Measurements from ENCODE around the gene SP9. TPM values are rescaled to one million over a fixed set of nuclear protein-coding genes. Genes with fewer than 3 reads are reported as not detected.

Gene SP9
- not detected for total RNA-seq

DNA sequence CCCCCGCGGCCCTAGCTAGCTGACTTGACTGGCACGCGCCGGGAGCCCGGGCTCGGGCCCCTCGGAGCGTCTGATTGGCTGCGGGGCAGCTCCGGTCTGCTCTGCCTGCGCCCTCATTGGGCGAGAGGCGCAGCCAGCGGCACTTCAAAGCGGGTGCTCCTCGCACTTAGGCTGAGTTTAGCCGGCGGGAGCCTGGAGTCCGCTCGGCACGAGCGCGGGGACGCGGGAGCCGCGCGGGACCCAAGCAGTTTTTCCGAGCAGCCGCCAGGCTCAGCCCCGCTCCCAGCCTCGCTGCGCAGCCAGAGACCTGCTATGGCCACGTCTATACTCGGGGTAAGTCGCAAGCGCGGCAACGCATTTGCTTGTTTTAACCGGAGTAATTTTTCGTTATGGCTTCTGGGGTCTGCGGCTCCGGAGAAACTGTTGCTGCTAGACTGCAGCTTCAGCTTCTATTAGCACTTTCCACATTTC is at the start of gene SP9:
Gene SP9 (plus strand): TSS at position 174 of the 471 bp plus-strand sequence. CDS start 139 bp downstream, at position 313.
- Mint-ChIP-seq H3K27ac (no peak within 1 kb of the TSS), H3K4me1 (peaks cover 37% of the 10 kb centered on the region)

DNA sequence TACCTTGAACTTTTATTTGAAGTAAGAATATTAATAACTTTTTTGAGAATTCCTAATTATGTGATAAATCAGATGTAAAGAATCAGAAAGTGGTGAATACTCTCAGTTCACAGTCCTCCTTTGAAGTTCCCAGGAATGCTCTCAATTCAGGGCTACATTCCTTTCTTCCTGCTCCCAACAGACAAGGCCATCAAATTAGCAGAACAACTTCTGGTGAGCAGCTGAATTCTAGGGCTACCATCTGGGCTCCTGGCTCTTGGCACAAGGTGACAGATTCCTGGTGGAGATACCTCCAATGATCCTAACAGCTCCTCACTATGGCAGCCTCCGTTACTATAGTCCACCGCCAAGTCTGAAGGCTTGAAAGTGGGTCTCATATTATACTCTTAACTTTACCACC is 48.6 kb upstream of the SP9 start:
- peaks cover 25% of the 10 kb centered on the region for H3K27me3 Mint-ChIP-seq
- H3K4me1 Mint-ChIP-seq, result no peaks in the 10 kb centered on the region
- peaks cover 4% of the 10 kb centered on the region for H3K9me3 Mint-ChIP-seq
- H3K27ac Mint-ChIP-seq, result no peak overlapping the region
- H3K4me3 Mint-ChIP-seq, result no peak overlapping the region
- no peak for DNase-seq
- H3K36me3 Mint-ChIP-seq, result no peaks in the 10 kb centered on the region

More for the DNA sequence above, at the start of gene SP9:
- DNase-seq, result peak; percentile 56
- Mint-ChIP-seq H3K4me3 (peak within 1 kb of the TSS; percentile 59), H3K9me3 (no peaks in the 10 kb centered on the region), H3K27me3 (peaks cover 87% of the 10 kb centered on the region), H3K36me3 (no peaks in the 10 kb centered on the region)

DNA sequence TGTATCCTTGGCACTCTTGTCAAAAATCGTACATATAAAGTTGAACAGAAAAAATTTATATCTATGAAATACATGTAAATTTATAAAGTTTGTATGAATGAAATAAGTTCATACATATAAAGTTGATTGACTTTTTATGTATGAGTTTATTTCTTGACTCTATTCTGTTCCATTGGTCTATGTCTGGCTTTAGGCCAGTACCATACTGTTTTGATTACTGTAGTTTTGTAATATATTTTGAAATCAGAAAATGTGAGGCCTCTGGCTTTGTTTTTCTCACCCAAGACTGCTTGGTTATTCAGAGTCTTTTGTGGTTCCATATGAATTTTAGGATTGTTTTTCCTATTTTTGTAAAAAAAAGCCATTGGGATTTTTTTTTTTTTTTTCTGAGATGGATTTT is 41.8 kb upstream of the SP9 start:
- Mint-ChIP-seq H3K27me3 (peaks cover 8% of the 10 kb centered on the region), H3K9me3 (peaks cover 8% of the 10 kb centered on the region)

DNA sequence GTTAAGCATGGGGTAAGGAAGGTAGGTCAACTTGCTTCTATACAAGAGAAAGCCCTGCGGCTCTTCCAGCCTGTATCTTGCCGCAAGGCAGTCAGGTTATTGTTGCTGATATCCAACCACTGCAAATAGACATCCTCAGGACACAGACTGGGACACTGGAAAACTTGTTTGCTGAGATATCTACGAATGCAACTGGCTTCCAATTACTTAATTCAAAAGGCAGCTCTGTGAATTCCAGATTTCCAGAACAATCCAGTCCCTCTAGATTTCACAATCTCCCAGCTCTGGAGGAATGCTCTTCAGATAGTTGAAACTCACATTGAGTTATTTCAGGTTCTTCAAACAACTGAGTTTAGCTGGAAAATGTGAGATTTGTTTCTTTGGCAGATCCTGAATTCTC is 34.6 kb upstream of the SP9 start:
- Mint-ChIP-seq H3K27ac (no peak overlapping the region), H3K9me3 (no peaks in the 10 kb centered on the region), H3K27me3 (peaks cover 15% of the 10 kb centered on the region), H3K4me3 (no peak overlapping the region), H3K4me1 (no peaks in the 10 kb centered on the region), H3K36me3 (no peaks in the 10 kb centered on the region)
- no peak for DNase-seq

More for the DNA sequence above, 41.8 kb upstream of the SP9 start:
- H3K4me1 Mint-ChIP-seq, result no peaks in the 10 kb centered on the region
- no peak for DNase-seq
- no peaks in the 10 kb centered on the region for H3K36me3 Mint-ChIP-seq
- no peak overlapping the region for H3K4me3 Mint-ChIP-seq
- H3K27ac Mint-ChIP-seq, result no peak overlapping the region

DNA sequence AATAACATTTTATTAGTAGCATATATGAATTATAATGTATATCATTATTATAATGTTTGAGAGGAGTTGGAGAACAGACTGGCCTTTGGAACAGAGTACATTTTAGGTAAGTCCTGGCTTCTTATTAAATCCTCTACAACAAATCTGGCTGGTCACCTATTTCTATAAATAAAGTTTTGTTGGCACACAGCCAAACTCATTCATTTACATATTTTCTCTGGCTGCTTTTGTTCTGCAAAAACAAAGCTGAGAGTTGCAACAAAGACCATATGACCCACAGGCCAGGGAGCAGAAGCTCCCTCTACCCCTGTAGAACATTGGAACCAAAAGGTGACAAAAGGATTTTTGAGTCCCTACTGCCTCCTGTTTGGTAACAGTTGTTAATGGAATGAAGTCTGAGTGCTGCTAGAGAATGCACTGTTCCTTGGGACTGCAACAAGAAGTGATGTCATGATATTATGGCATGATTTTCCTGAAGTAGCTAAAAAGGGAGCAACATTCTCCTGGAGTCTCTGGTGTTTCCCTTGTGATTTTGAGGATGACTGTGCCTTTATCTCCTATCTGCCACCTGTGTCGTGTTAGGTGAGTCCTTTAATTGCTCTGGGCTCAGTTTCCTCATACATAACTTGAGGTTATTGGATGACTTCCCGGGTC is 22.0 kb upstream of the SP9 start:
- H3K27me3 Mint-ChIP-seq, result peaks cover 77% of the 10 kb centered on the region

DNA sequence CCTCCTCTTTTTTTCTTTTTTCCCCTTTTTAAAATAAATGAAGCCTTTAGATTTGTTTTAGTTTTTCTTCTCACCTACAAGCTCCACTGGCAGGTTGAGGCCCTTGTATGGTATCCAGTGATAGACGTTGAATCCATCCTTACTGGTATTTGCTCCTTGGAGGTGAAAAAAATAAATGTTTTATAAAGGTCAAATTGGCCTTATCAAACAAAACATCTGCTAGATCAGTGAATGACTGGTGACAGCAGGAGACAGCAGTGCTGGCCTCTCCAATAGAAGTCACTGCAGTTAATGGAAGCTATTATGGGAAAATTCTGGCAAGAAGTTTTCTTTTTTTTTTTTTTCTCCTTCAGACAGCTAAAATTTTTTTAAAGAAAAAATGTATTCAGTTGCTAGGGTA is 12.6 kb upstream of the SP9 start:
- H3K4me3 Mint-ChIP-seq, result no peak overlapping the region
- H3K27me3 Mint-ChIP-seq, result peaks cover 78% of the 10 kb centered on the region

More for the DNA sequence above, 22.0 kb upstream of the SP9 start:
- H3K27ac Mint-ChIP-seq, result no peak overlapping the region
- H3K9me3 Mint-ChIP-seq, result no peaks in the 10 kb centered on the region
- no peaks in the 10 kb centered on the region for H3K36me3 Mint-ChIP-seq
- H3K4me1 Mint-ChIP-seq, result no peaks in the 10 kb centered on the region
- DNase-seq, result no peak
- H3K4me3 Mint-ChIP-seq, result no peak overlapping the region

DNA sequence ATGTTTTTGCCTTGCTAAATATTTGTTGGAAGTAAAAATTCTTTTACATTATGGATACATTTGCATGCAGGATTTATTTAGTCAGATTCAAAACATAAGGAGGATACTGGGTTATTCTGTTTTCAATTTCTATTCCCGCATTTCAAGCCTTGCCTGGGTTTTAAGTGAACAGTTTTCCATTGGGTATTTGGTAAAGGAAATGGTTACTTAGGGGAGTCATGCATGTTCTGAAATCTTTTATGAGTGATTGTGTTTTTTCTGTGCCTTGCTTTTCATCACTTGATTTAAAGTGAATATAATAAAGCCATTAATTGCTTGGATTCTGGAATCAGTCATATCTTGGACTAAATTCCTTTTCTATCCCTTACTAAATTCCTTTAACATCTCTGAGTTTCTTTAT is 12.0 kb upstream of the SP9 start:
- no peaks in the 10 kb centered on the region for H3K36me3 Mint-ChIP-seq
- H3K4me3 Mint-ChIP-seq, result no peak overlapping the region
- no peak overlapping the region for H3K27ac Mint-ChIP-seq
- peaks cover 81% of the 10 kb centered on the region for H3K27me3 Mint-ChIP-seq
- no peak for DNase-seq
- H3K9me3 Mint-ChIP-seq, result peaks cover under 1% of the 10 kb centered on the region
- H3K4me1 Mint-ChIP-seq, result peaks cover 10% of the 10 kb centered on the region

More for the DNA sequence above, 12.6 kb upstream of the SP9 start:
- no peaks in the 10 kb centered on the region for H3K9me3 Mint-ChIP-seq
- H3K27ac Mint-ChIP-seq, result no peak overlapping the region
- DNase-seq, result no peak
- H3K36me3 Mint-ChIP-seq, result no peaks in the 10 kb centered on the region
- H3K4me1 Mint-ChIP-seq, result peaks cover 5% of the 10 kb centered on the region

DNA sequence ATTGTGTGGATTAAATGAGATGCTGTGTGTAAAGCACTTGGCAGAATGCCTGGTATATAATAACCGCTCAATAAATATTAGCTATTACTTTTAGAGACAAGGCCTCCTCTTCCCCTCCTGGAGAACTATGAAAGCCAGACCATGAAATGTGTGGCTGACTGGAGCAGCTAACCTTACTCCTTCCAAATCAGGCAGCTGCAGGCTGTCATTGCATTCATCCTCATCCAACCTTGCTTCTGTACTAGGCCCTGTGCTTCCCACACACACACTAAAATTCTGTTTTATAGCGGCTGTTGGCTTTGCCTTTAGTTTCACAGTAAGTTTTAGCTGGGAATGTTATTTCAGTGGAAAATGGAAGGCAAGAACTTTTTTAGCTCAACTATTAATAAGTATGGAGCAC is 10.2 kb upstream of the SP9 start:
- H3K36me3 Mint-ChIP-seq, result no peaks in the 10 kb centered on the region
- no peak overlapping the region for H3K4me3 Mint-ChIP-seq
- peaks cover 2% of the 10 kb centered on the region for H3K9me3 Mint-ChIP-seq
- no peak for DNase-seq
- H3K4me1 Mint-ChIP-seq, result peaks cover 18% of the 10 kb centered on the region
- no peak overlapping the region for H3K27ac Mint-ChIP-seq
- peaks cover 84% of the 10 kb centered on the region for H3K27me3 Mint-ChIP-seq

DNA sequence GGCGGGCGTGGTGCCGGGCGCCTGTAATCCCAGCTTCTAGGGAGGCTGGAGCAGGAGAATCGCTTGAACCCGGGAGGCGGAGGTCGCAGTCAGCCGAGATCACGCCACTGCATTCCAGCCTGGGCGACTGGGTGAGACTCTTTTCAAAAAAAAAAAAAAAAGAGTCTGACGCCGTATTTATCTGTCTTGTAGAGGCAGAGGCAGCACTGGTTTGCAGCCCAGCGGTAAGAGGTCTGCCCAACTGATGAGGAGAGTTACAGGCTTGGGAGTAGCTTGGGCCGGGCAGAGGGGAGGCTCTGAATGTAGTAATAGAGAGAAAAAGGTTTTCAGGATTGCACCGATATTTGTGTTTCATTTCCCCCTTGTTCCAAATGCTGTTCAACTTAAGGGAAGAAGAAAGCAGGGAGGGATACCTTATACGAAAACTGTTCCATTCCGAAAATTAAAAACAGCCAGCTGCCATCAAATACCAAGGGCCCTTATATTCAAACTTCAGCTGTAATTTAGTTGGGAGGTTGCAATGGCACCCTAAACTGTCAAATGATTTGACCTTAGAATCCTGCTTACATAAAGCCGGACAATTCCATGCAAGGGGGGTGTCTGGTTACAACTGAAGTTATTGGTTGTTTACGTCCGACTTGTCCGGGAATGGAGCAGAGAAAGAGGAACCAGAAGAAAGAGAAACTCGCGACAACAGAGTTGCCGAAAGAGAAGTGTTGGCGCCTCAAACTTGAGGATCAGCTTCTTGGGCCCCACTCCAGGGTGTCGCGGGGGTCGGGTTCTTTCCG is 9.2 kb upstream of the SP9 start:
- Mint-ChIP-seq H3K36me3 (no peaks in the 10 kb centered on the region), H3K4me3 (peak overlapping the region; percentile 62), H3K27me3 (peaks cover 92% of the 10 kb centered on the region), H3K4me1 (peaks cover 18% of the 10 kb centered on the region), H3K27ac (no peak overlapping the region), H3K9me3 (peaks cover 2% of the 10 kb centered on the region)
- no peak for DNase-seq

DNA sequence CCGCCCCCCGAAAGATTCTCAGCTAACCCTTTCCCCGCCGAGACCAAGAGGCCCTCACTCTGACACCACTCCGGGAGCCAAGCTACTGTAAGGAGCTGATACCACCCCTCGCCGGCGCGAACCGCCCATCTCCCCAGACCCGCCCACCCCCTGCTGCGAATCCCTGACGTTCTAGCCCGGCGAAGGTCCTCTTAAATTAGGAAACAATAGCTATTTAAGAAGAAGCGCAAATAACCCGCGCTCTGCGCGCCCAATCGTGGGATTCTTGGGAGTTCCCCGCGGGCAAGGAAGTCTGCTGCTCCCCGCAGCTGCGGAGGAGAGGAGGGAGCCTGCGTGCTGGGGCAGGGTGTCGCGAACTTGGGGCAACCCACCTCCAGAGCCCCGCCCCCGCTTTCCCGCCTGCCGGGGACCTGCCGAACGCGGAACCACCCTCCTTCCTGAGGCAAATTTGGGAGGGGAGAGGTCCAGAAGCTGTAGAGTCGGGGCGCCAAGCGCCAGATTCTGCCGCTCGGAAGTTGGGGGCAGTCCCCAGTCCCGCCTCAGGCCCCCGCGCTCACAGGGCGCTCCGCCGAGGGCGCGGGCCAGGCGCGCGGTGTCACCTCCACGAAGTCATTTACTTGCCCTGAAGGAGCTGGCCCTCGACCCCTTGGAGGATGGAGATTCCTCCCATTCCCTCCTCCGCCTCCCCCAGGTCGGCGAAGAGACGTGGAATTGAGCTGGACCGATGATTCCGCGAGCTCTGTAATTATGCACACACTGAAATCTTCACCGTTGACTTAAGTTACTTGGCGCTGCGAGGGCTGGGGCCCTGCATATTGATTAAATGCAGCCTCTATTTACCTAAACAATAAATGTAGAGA is 8.4 kb upstream of the SP9 start:
- H3K9me3 Mint-ChIP-seq, result peaks cover 2% of the 10 kb centered on the region
- H3K27me3 Mint-ChIP-seq, result peaks cover 92% of the 10 kb centered on the region
- H3K4me3 Mint-ChIP-seq, result peak overlapping the region; percentile 62
- no peaks in the 10 kb centered on the region for H3K36me3 Mint-ChIP-seq
- peaks cover 18% of the 10 kb centered on the region for H3K4me1 Mint-ChIP-seq
- H3K27ac Mint-ChIP-seq, result no peak overlapping the region
- peak; percentile 29 for DNase-seq

DNA sequence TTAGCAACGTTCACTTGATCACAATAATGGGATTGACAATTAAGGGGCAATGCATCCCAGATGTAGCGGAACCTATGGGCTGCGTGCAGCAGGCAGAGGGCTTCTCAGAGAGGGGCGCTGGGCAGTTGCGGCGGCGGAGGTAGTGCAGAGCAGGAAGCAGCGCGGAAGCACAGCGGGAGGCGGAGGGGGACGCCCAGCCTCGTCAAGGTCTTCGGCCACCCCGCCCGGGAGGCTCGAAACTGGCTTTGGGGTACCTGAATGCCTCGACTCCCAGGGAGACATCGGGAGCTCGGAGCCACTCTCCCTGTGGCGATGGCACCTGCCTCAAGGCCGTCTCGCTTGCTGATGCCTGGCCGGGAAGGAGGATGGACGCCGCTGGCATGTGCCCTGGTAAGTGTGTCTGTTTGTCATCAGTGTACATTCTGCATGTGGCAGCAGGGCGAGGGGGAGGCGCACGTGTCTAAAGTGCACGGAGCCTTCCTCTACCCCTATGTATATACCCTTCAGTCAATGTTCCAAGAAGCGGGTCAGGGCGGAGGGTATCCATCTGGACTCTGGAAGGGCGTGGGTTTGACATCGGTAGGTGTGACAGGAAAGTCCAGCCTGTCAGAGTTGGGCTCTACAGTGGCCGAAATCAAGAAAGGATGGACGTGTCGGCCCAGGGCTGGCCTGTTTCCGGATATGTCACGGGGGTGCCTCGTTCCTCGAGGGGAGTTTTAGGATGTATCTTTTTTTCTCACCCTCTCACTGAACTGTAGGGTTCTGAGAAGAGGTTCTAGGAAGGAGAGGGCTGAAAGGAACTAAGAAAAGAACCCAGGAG is 7.5 kb upstream of the SP9 start:
- no peak overlapping the region for H3K27ac Mint-ChIP-seq
- peaks cover 19% of the 10 kb centered on the region for H3K4me1 Mint-ChIP-seq
- peaks cover 2% of the 10 kb centered on the region for H3K9me3 Mint-ChIP-seq
- no peaks in the 10 kb centered on the region for H3K36me3 Mint-ChIP-seq
- H3K4me3 Mint-ChIP-seq, result peak overlapping the region; percentile 62
- H3K27me3 Mint-ChIP-seq, result peaks cover 93% of the 10 kb centered on the region
- peak; percentile 18 for DNase-seq

DNA sequence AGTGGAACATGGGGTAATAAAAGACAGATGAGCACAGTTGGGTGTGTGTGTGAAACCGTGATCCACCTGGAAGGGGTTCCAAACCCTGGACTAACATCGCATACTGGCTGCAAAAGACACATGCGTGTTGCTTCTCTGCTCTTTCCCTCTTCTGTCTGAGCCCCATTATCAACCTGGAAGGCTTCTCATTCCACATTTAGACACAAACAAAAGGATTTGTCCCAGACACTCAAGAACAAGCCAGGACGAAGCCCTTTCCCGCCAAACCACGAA is 7.0 kb upstream of the SP9 start:
- no peaks in the 10 kb centered on the region for H3K36me3 Mint-ChIP-seq
- H3K4me1 Mint-ChIP-seq, result peaks cover 25% of the 10 kb centered on the region
- DNase-seq, result no peak
- peaks cover 2% of the 10 kb centered on the region for H3K9me3 Mint-ChIP-seq
- no peak overlapping the region for H3K4me3 Mint-ChIP-seq
- peaks cover 93% of the 10 kb centered on the region for H3K27me3 Mint-ChIP-seq
- no peak overlapping the region for H3K27ac Mint-ChIP-seq

DNA sequence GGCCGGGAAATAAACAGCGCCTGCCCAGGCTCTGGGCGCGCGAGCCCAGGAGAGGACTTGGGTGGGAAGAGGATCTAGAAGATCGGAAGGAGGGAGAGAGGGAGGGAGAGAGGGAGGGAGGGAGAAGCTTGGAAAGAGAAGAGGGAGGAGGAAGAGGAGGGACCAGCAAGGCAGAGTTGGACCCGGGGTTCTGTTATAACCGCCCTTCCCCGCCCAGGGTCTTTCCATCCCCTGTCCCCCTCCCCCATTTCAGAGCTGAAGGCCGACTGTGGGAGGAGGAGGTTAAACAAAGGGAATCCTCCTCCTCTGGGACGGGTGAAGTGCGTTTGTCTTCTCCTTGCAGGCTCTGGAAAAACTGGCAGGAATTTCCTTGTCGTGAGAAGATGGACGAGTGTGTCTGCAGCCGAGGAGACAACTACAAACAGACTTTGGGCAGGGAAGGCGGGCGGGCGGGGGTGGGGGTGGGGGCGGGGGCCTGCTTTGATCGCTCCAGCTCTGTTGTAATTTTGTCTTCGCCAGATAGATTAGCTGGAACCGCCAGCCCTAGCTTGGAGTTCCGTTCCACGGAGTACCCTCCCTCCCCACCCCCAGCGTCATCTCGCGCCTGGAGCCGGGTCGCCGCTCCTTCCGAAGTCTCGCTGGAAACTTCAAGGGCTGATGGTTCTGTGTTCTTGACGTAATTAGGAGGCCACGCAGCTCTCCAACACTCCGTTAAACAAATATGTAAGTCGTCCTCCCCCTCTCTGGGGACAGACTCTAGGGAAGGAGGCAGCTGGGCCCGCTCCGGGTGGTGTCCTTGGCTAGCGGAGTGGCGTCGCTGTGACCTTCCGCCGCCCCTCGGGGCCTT is 6.4 kb upstream of the SP9 start:
- Mint-ChIP-seq H3K4me3 (no peak overlapping the region), H3K27ac (no peak overlapping the region), H3K36me3 (no peaks in the 10 kb centered on the region), H3K27me3 (peaks cover 94% of the 10 kb centered on the region), H3K9me3 (peaks cover 2% of the 10 kb centered on the region), H3K4me1 (peaks cover 30% of the 10 kb centered on the region)
- no peak for DNase-seq
